ENCODE data around the gene OR2K2. TPM values are rescaled to one million over a fixed set of nuclear protein-coding genes. Genes with fewer than 3 reads are reported as not detected.
"Not testable (repeated sequence)": the region's sequence is repeated elsewhere in the genome, so short reads cannot be mapped to it uniquely, and the experiment has no call there.

The OR2K2 gene
- total RNA-seq, 1 donor from 2014 or later, result not detected

DNA sequence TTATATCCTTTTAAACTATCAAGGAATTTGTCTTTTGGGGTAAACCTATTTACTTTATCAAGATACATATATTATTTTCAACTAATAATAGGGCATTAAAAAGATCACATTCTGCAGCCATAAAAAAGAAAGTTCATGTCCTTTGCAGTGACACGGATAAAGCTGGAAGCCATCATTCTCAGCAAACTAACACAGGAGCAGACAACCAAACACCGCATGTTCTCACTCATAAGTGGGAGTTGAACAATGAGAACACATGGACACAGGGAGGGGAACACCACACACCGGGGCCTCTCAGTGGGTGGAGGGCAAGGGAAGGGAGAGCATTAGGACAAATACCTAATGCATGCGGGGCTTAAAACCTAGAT, 30.4 kb downstream of the OR2K2 start:
- DNase-seq (ENCODE audit: missing footprints); ATAC-seq: not testable (repeated sequence)
- intact Hi-C loops (cut with DNase I), result loop anchor here (5.0 kb wide), 1 partner anchor 262 kb away; the partner anchor contains the start of gene LPAR1

DNA sequence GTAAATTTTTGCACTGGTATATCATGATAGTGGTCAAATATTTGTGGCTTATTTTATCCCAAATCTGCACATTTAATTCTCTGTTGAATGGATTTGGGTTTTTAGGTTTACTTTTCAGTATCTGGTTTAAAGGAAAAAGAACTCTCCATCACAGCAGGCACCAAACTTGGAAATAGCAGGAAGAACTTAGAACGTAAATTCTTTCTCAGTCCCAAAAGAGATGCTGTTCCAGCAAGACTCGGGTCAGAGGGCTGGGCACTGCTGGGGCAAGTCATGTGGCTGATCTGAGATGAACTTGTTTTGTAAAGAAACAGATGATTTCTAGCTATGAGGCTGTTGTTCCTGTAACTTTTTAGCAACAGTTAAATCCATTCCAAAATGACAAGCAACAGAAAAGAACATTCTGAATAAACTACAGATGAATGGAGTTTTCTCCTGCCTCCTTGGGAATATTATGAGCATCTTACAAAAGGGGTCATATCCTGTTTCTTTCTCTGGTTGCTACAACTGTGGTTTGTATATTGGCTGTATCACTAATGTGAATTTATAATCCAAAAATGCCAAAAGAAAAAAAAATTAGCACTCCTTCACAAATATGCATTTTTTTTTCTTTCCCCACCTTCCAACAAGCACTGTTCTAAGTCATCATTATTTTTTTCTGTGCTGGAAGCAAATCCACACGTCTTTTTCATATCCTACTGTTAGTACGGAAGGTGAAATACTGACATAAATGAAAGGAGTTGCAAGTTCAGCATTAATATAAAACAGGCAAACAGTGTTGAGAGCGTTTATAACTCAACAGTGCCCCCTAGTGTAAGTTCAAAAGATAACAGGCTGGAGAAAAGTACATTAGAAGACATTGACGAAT, 31.1 kb downstream of the OR2K2 start:
- no peak for DNase-seq (ENCODE audit: missing footprints)
- intact Hi-C loops (cut with DNase I), result loop anchor here (5.0 kb wide), 1 partner anchor 262 kb away; the partner anchor contains the start of gene LPAR1
- ATAC-seq, result peak; percentile 92

DNA sequence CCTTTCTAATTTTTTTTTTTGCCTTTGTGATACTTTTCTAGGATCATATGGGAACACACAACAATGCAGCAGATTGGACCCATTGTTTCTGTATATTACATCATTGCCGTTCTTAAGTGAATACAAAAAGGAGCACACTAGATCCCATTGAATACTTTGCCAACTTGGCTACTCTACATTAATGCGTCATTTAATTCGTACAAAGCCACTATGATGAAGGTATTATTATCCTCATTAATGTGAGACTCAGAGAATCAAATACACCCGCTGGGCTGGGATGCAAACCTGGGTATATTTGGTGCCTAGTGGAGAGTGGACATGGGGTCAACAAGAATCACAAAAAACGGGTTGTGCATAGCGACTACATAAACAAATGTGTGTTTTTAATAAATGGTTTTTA, 31.9 kb downstream of the OR2K2 start:
- intact Hi-C loops (cut with DNase I), result loop anchor here (5.0 kb wide), 1 partner anchor 261 kb away; the partner anchor contains the start of gene LPAR1
- DNase-seq (ENCODE audit: missing footprints) (no peak), ATAC-seq (no peak)

DNA sequence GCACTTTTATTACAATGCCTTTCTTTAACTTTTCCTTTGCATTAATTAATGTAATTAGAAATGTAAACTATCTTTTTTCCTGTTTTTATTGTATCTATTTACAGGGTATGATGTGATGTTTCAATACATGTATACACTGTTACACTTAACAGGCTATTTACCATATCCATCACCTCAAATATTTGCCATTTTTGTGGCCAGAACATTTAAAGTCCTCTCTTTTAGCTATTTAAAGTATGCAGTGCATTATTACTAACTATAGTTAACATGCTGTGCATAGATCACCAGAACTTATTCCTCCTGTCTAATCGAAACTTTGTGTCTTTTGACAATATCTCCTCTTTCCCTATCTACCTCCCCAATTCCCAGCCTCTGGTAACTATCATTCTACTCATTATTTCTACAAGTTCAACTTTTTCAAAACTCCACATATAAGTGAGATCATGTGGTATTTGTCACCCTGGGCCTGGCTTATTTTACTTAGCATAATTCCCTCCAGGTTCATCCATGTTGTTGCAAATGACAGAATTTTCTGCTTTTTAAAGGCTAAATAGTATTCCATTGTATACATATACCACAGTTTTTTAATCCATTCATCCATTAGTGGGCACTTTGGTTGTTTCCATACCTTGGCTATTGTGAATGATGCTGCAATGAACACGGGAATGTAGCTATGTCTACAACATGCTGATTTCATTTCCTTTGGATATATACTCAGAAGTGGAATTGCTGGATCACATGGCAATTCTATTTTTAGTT, 32.8 kb downstream of the OR2K2 start:
- ATAC-seq, result no peak
- intact Hi-C loops (cut with DNase I), result loop anchor here (5.0 kb wide), 1 partner anchor 260 kb away; the partner anchor contains the start of gene LPAR1

DNA sequence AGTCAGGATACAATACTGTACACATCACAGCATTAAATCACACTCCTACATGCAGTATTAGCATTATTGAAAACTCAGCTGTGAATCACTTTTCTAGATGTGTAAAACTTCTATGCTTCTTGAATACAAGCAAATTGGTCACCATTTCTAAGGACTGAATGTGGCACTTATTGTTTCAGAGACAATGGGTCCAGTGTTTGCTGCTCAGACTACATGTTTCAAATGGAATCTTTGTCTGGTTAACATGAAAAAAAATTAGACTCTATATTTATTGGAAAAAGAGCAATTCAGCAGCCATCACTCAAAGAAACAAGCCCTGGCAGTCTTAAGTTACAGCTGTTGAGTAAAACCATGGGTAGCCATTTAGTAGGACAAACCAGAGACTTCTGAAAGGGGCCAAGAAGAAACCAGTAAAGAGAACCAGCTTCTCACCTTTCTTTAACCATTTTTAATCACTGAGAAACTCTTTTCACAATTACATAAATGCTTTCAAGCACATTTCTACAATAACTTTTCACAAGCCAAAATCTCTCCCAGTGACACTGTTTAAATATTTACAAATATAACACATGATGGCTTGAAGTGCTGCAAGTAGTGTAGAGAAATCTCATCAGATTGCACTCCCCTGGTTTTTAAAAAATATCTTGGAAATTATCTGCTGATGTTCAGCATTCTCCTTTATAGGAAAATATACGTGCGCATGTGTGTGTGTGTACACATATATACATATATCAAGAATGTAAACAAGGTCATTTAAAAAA, 35.2 kb downstream of the OR2K2 start:
- intact Hi-C loops (cut with DNase I), result loop anchor here (5.0 kb wide), 1 partner anchor 258 kb away; the partner anchor contains the start of gene LPAR1
- DNase-seq (ENCODE audit: missing footprints), result no peak
- no peak for ATAC-seq

More for the DNA sequence above, 32.8 kb downstream of the OR2K2 start:
- no peak for DNase-seq (ENCODE audit: missing footprints)

DNA sequence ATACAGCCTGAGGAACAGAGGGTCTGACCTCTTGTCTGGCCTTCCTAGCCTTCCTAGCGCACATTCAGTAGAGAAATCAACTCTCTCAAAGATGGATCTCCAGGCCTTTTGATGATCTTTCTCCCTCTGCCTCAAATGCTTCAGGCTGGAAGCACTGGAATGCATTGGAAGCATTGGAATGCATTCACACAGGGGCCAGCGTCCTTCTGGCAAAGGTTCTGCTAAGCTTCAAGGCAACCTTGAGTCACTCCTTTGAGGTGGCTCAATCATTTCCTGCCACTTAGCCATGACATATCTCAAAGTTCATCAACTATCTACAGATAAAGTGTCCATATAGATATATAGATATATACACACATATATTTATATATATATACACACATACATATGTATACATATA, 42.9 kb downstream of the OR2K2 start:
- DNase-seq (ENCODE audit: missing footprints) (no peak), ATAC-seq (no peak)
- intact Hi-C loops (cut with DNase I), result no loop called here

DNA sequence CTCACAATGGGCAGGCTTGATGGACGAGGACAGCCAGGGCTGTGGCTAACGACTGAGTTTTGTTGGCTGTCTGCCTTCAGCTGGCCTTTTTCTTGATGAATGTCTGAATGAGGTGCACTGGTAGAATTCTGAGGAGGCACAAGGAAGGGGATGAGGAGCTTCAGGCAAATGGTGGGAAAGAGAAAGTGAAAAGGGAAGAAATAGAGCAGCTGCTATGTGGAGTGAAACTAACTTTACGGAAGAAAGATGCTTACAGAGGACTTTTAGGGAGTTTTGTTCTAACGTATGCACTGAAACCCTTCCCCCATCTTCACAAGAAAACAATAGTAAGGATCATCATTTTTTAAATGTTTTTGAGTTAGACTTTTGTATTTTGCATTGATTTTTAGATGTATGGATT, 45.3 kb downstream of the OR2K2 start:
- DNase-seq (ENCODE audit: missing footprints) (no peak), ATAC-seq (peak; percentile 44)
- intact Hi-C loops (cut with DNase I), result no loop called here

DNA sequence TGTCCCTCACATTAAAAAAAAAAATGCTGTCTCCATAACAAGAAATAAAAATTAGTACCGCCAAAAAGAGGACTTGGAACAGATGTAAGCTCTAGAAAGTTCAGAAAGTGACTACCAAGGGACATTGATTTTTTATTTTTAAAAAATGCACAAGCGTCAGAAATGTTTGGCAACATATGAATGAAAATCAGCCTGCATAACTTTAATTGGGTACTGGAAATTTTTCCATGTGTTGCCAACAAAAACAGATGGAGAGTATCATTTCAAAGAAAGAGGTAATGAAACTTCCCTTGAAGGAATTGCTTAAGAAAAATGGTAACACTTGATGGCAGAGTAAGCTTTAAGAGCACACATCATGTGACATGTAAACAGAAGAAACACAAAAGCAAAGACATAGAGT, 47.2 kb downstream of the OR2K2 start:
- DNase-seq (ENCODE audit: missing footprints), result no peak
- intact Hi-C loops (cut with DNase I), result no loop called here
- peak; percentile 46 for ATAC-seq

DNA sequence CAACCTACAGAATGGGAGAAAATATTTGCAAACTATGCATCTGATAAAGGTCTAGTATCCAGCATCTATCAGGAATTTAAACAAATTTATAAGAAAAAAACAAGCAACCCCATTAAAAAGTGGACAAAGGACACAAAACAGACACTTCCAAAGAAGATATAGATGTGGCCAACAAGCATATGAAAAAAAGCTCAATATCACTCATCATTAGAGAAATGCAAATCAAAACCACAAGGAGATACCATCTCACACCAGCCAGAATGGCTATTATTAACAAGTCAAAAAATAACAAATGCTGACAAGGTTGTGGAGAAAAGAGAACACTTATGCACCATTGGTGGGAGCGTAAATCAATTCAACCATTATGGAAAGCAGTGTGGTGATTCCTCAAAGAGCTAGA, 49.2 kb downstream of the OR2K2 start:
- intact Hi-C loops (cut with DNase I); DNase-seq (ENCODE audit: missing footprints); ATAC-seq: not testable (repeated sequence)

Other genes starting within 250 kb of the OR2K2 start
- gene ECPAS, start 154.2 kb upstream of the OR2K2 start, total RNA-seq, result 108 TPM
- 4.2 TPM for gene ZNF483, start 195.0 kb upstream of the OR2K2 start, total RNA-seq